A673 (cell line): ENCODE measurements around the gene MICALL2.

Source experiments
- EZH2 ChIP-seq: fragments of 200-600 bp; sonication (generic); IDR thresholded peaks from 2 replicates; pipeline ENCODE4 v1.6.1; 2017; ENCODE audit warnings: borderline replicate concordance, low read depth, mild to moderate bottlenecking, mixed read lengths, antibody characterized with exemption, low read length; ENCODE audit not compliant: poor library complexity, severe bottlenecking
- TF ChIP-seq, protein P1 (sequence below): fragments of 300-800, 200-600 bp; sonication (generic); conservative IDR thresholded peaks from 2 replicates; pipeline ENCODE4 v1.5.1; 2017; ENCODE audit warnings: low read depth, mild to moderate bottlenecking, antibody characterized with exemption, low read length, moderate library complexity, mixed read lengths

DNA sequence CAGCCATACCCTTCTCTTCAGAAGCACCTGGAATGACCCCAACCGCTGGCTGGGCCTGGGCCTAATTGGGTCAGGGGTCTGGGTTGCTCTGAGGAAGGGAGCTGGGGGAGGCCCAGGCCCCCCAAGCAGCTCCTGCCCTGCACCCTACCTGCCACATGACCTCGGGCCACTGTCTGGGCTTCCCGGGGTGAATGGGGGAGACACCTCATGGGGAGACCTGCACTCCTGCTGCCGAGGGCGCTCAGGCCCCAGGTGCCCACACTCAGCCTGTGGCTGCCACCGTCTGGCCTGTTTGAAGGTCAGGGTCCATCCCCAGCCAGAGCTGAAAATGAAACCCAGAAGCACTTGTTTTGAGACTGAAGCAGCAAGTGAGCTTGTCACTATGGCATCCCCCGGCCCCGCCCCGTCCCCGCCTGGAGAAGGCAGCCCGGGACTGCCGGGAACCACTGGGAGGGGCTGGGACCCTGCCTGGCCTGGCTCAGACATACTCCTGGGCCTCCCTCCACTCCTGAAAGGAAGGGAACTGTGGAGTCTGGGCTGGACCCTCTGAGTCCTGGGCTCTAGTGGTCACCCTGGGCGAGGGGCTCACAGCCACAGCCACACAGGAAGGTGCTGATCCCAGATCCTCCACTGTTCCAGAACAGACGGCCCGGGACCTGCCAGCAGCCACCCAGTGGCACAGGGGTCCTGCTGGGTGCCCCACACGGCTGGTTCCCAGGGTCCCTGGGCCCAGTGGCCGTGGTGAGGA, 7.4 kb upstream of the MICALL2 start:
- TF ChIP-seq, protein P1, sequence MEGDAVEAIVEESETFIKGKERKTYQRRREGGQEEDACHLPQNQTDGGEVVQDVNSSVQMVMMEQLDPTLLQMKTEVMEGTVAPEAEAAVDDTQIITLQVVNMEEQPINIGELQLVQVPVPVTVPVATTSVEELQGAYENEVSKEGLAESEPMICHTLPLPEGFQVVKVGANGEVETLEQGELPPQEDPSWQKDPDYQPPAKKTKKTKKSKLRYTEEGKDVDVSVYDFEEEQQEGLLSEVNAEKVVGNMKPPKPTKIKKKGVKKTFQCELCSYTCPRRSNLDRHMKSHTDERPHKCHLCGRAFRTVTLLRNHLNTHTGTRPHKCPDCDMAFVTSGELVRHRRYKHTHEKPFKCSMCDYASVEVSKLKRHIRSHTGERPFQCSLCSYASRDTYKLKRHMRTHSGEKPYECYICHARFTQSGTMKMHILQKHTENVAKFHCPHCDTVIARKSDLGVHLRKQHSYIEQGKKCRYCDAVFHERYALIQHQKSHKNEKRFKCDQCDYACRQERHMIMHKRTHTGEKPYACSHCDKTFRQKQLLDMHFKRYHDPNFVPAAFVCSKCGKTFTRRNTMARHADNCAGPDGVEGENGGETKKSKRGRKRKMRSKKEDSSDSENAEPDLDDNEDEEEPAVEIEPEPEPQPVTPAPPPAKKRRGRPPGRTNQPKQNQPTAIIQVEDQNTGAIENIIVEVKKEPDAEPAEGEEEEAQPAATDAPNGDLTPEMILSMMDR = no peak
- TF ChIP-seq EZH2 = no peak
